WTC11 (cell line): ENCODE data around the gene MGMT. TPM values are rescaled to one million over a fixed set of nuclear protein-coding genes. Genes with fewer than 3 reads are reported as not detected.

Experiments
- ATAC-seq: fragments of 200-7000 bp; cut with Tn5 transposase; 2 replicates; pipeline ENCODE4 v1.10.0; 2021; ENCODE audit warnings: mild to moderate bottlenecking, moderate library complexity
- CTCF ChIA-PET: fragments of 300-600 bp; sonication (Branson Sonifier 250); formaldehyde crosslinking; loops from one replicate; lab custom pipeline; 2021; ENCODE audit warnings: antibody characterized with exemption; lab: Charles Lee
- POLR2A ChIA-PET: fragments of 350-600 bp; sonication (Branson Sonifier 250); formaldehyde crosslinking; loops from one replicate; lab custom pipeline; 2021; ENCODE audit warnings: antibody characterized with exemption; lab: Charles Lee
- DNase-seq: peaks from one replicate; pipeline ENCODE4 v3.0.0; 2021; ENCODE audit warnings: low spot score
- H3K27ac Mint-ChIP-seq: 2 replicates; pipeline ENCODE4 v1.8.0; 2021; ENCODE audit warnings: mixed read lengths
- H3K27me3 Mint-ChIP-seq: 2 replicates; pipeline ENCODE4 v1.8.0; 2021; ENCODE audit warnings: low read depth, mild to moderate bottlenecking, moderate library complexity, mixed read lengths
- H3K36me3 Mint-ChIP-seq: 2 replicates; pipeline ENCODE4 v1.8.0; 2021; ENCODE audit warnings: mixed read lengths
- H3K4me1 Mint-ChIP-seq: 2 replicates; pipeline ENCODE4 v1.8.0; 2022; ENCODE audit warnings: mixed read lengths
- H3K4me3 Mint-ChIP-seq: 2 replicates; pipeline ENCODE4 v1.8.0; 2021; ENCODE audit warnings: mild to moderate bottlenecking, moderate library complexity, mixed read lengths
- H3K9me3 Mint-ChIP-seq: 2 replicates; pipeline ENCODE4 v1.8.0; 2021; ENCODE audit warnings: mixed read lengths
- AFF4 ChIP-seq: sonication (generic); formaldehyde crosslinking; IDR thresholded peaks from 2 replicates; pipeline ENCODE4 v1.8.1; 2023; ENCODE audit warnings: mild to moderate bottlenecking, missing genetic modification reagents, borderline replicate concordance
- CREB1 ChIP-seq: sonication (generic); formaldehyde crosslinking; IDR thresholded peaks from 2 replicates; pipeline ENCODE4 v1.8.0; 2023; ENCODE audit warnings: mild to moderate bottlenecking, missing genetic modification reagents
- CREM ChIP-seq: sonication (generic); formaldehyde crosslinking; IDR thresholded peaks from 2 replicates; pipeline ENCODE4 v1.8.1; 2022; ENCODE audit warnings: mild to moderate bottlenecking, missing genetic modification reagents, moderate library complexity
- EMX1 ChIP-seq: fragments of 250-450 bp; sonication (Bioruptor Pico); IDR thresholded peaks from 2 replicates; pipeline ENCODE4 v1.8.0; 2021; ENCODE audit warnings: mild to moderate bottlenecking
- ESRRA ChIP-seq: sonication (generic); formaldehyde crosslinking; IDR thresholded peaks from 2 replicates; pipeline ENCODE4 v1.8.1; 2022; ENCODE audit warnings: mild to moderate bottlenecking, missing genetic modification reagents, borderline replicate concordance
- FOXK1 ChIP-seq: sonication (generic); formaldehyde crosslinking; IDR thresholded peaks from 2 replicates; pipeline ENCODE4 v1.8.0; 2022; ENCODE audit warnings: mild to moderate bottlenecking, moderate library complexity, missing genetic modification reagents
- FOXP1 ChIP-seq: sonication (generic); formaldehyde crosslinking; IDR thresholded peaks from 2 replicates; pipeline ENCODE4 v1.8.0; 2022; ENCODE audit warnings: missing genetic modification reagents, mild to moderate bottlenecking, moderate library complexity, borderline replicate concordance
- GTF2I ChIP-seq: fragments of 250-450 bp; sonication (Bioruptor Pico); conservative IDR thresholded peaks from 2 replicates; pipeline ENCODE4 v1.4.0; 2021; ENCODE audit warnings: mild to moderate bottlenecking
- HMGA2 ChIP-seq: fragments of 250-450 bp; sonication (Bioruptor Pico); IDR thresholded peaks from 2 replicates; pipeline ENCODE4 v1.4.0; 2021; ENCODE audit warnings: mild to moderate bottlenecking, moderate library complexity
- JAZF1 ChIP-seq: fragments of 250-450 bp; sonication (Bioruptor Pico); IDR thresholded peaks from 2 replicates; pipeline ENCODE4 v1.9.0; 2021; ENCODE audit warnings: moderate library complexity, mild to moderate bottlenecking, inconsistent platforms
- MAX ChIP-seq: sonication (generic); formaldehyde crosslinking; IDR thresholded peaks from 2 replicates; pipeline ENCODE4 v1.8.0; 2022; ENCODE audit warnings: mild to moderate bottlenecking, missing genetic modification reagents
- MYBL2 ChIP-seq: sonication (generic); formaldehyde crosslinking; IDR thresholded peaks from 2 replicates; pipeline ENCODE4 v1.8.1; 2023; ENCODE audit warnings: mild to moderate bottlenecking, moderate library complexity, missing genetic modification reagents
- NFYB ChIP-seq: sonication (generic); formaldehyde crosslinking; conservative IDR thresholded peaks from 2 replicates; pipeline ENCODE4 v1.8.0; 2022; ENCODE audit warnings: low read depth, missing genetic modification reagents
- PRDM15 ChIP-seq: sonication (generic); formaldehyde crosslinking; IDR thresholded peaks from 2 replicates; pipeline ENCODE4 v1.8.0; 2022; ENCODE audit warnings: missing genetic modification reagents
- SOX15 ChIP-seq: fragments of 250-450 bp; sonication (Bioruptor Pico); IDR thresholded peaks from 2 replicates; pipeline ENCODE4 v1.9.0; 2021; ENCODE audit warnings: mild to moderate bottlenecking
- TCF7 ChIP-seq: sonication (generic); formaldehyde crosslinking; IDR thresholded peaks from 2 replicates; pipeline ENCODE4 v1.8.0; 2022; ENCODE audit warnings: mild to moderate bottlenecking, low read depth, missing genetic modification reagents, moderate library complexity
- USF2 ChIP-seq: sonication (generic); formaldehyde crosslinking; IDR thresholded peaks from 2 replicates; pipeline ENCODE4 v1.8.1; 2023; ENCODE audit warnings: mild to moderate bottlenecking, missing genetic modification reagents, moderate library complexity
- ZNF121 ChIP-seq: sonication (generic); formaldehyde crosslinking; IDR thresholded peaks from 2 replicates; pipeline ENCODE4 v1.8.0; 2023; ENCODE audit warnings: missing genetic modification reagents
- ZNF423 ChIP-seq: fragments of 250-450 bp; sonication (Bioruptor Pico); IDR thresholded peaks from 2 replicates; pipeline ENCODE4 v2.1.2; 2022; ENCODE audit warnings: mild to moderate bottlenecking, moderate library complexity
- ZNF671 ChIP-seq: fragments of 250-450 bp; sonication (Bioruptor Pico); IDR thresholded peaks from 2 replicates; pipeline ENCODE4 v1.8.0; 2021; ENCODE audit warnings: mild to moderate bottlenecking
- ZSCAN18 ChIP-seq: fragments of 250-450 bp; sonication (Bioruptor Pico); IDR thresholded peaks from 2 replicates; pipeline ENCODE4 v2.1.2; 2022; ENCODE audit warnings: mild to moderate bottlenecking, moderate library complexity
- total RNA-seq: library from RNA; stranded (reverse); gene quantifications from 3 replicates; pipeline ENCODE4 v1.2.3, GENCODE V29; 2021

MGMT gene
- total RNA-seq, 1 experiment from 2014 or later: 11.8 TPM

- POLR2A ChIA-PET: no interaction called here
- no peak overlapping the region for H3K27ac Mint-ChIP-seq
- TF ChIP-seq MYBL2 (CRISPR knock-in tag) (no peak), HMGA2 (CRISPR knock-in tag) (no peak), AFF4 (CRISPR knock-in tag) (no peak), EMX1 (no peak), CREB1 (CRISPR knock-in tag) (no peak), ESRRA (no peak), FOXK1 (CRISPR knock-in tag) (no peak), CREM (CRISPR knock-in tag) (no peak), FOXP1 (CRISPR knock-in tag) (no peak), ZSCAN18 (CRISPR knock-in tag) (no peak), GTF2I (no peak), TCF7 (CRISPR knock-in tag) (no peak)
- peaks cover 4% of the 10 kb centered on the region for H3K9me3 Mint-ChIP-seq
- DNase-seq (no peak), ATAC-seq (no peak)
- H3K36me3 Mint-ChIP-seq: peaks cover 10% of the 10 kb centered on the region
- peaks cover 4% of the 10 kb centered on the region; the same call in 1 of the 2 replicates for H3K4me1 Mint-ChIP-seq
- CTCF ChIA-PET: no interaction called here
- H3K27me3 Mint-ChIP-seq: no peaks in the 10 kb centered on the region
- no peak overlapping the region for H3K4me3 Mint-ChIP-seq
Observed at GRCh38 chr10:129474642-129475041, 7.6 kb downstream of the MGMT start.

- H3K4me1 Mint-ChIP-seq: peaks cover 4% of the 10 kb centered on the region; the same call in 1 of the 2 replicates
- no peak for ATAC-seq
- H3K36me3 Mint-ChIP-seq: peaks cover 21% of the 10 kb centered on the region
- DNase-seq: no peak
- H3K27me3 Mint-ChIP-seq: no peaks in the 10 kb centered on the region
- no peak overlapping the region for H3K4me3 Mint-ChIP-seq
- no peak for TF ChIP-seq GTF2I
- TF ChIP-seq SOX15 (CRISPR knock-in tag): no peak
- TF ChIP-seq MAX: no peak
- no peak for TF ChIP-seq ZNF121 (CRISPR knock-in tag)
- no peak for TF ChIP-seq TCF7 (CRISPR knock-in tag)
- TF ChIP-seq ZSCAN18 (CRISPR knock-in tag): no peak
- no peak for TF ChIP-seq PRDM15
- no peak for TF ChIP-seq ZNF671
- no peak for TF ChIP-seq ZNF423 (CRISPR knock-in tag)
- TF ChIP-seq JAZF1 (CRISPR knock-in tag): no peak
- no peak for TF ChIP-seq CREB1 (CRISPR knock-in tag)
- TF ChIP-seq USF2: no peak
- TF ChIP-seq FOXP1 (CRISPR knock-in tag): no peak
- no peak for TF ChIP-seq NFYB
- ChIA-PET POLR2A (no interaction called here), CTCF (no interaction called here)
- peaks cover 19% of the 10 kb centered on the region for H3K9me3 Mint-ChIP-seq
- H3K27ac Mint-ChIP-seq: no peak overlapping the region
Observed at GRCh38 chr10:129476431-129476830, 9.4 kb downstream of the MGMT start.
